HepG2 (cell line): ENCODE results near the gene KRTAP10-5. TPM values are rescaled to one million over a fixed set of nuclear protein-coding genes. Genes with fewer than 3 reads are reported as not detected.
A peak's percentile ranks its signal among the peaks of the same experiment; 100 is the strongest.

Source experiments
- CCDC6 ChIP-seq: sonication (generic); formaldehyde crosslinking; IDR thresholded peaks from 2 replicates; pipeline ENCODE4 v1.8.1; 2022; ENCODE audit warnings: mild to moderate bottlenecking, missing genetic modification reagents, moderate library complexity
- CEBPZ ChIP-seq: IDR thresholded peaks from 2 replicates; pipeline ENCODE4 v1.6.1; 2012; ENCODE audit warnings: low read length, improper control_type of control experiment
- FOXO1 ChIP-seq: sonication (generic); formaldehyde crosslinking; IDR thresholded peaks from 2 replicates; pipeline ENCODE4 v1.4.0; 2020; ENCODE audit warnings: missing genetic modification reagents
- HOXA3 ChIP-seq: sonication (generic); formaldehyde crosslinking; IDR thresholded peaks from 2 replicates; pipeline ENCODE4 v1.5.0; 2020; ENCODE audit warnings: missing genetic modification reagents
- KDM2A ChIP-seq: sonication (generic); formaldehyde crosslinking; IDR thresholded peaks from 2 replicates; pipeline ENCODE4 v1.4.0; 2020; ENCODE audit warnings: low read depth, missing genetic modification reagents, borderline replicate concordance
- MAFK ChIP-seq, 2 experiments: IDR thresholded peaks in 1 of 2; conservative IDR thresholded peaks in 1 of 2; 2 replicates each; pipeline ENCODE4 v1.6.1; 2011; ENCODE audit warnings: improper control_type of control experiment in 2 of 2, low read length in 2 of 2
- MBNL3 ChIP-seq: fragments of 250-450 bp; sonication (Bioruptor Pico); conservative IDR thresholded peaks from 2 replicates; pipeline ENCODE4 v1.8.0; 2022; ENCODE audit warnings: mild to moderate bottlenecking, inconsistent platforms
- MTERF4 ChIP-seq: sonication (generic); formaldehyde crosslinking; IDR thresholded peaks from 2 replicates; pipeline ENCODE4 v1.8.0; 2023; ENCODE audit warnings: mild to moderate bottlenecking, missing genetic modification reagents
- PLRG1 ChIP-seq: fragments of 450-650 bp; conservative IDR thresholded peaks from 2 replicates; pipeline ENCODE4 v1.6.1; 2016
- POLR2AphosphoS2 ChIP-seq: IDR thresholded peaks from 2 replicates; pipeline ENCODE4 v1.6.1; 2011; ENCODE audit warnings: low read depth, low read length, improper control_type of control experiment
- RFXAP ChIP-seq: sonication (generic); formaldehyde crosslinking; IDR thresholded peaks from 2 replicates; pipeline ENCODE4 v1.4.0; 2020; ENCODE audit warnings: missing genetic modification reagents, borderline replicate concordance
- SKIL ChIP-seq: sonication (generic); formaldehyde crosslinking; IDR thresholded peaks from 2 replicates; pipeline ENCODE4 v1.8.0; 2022; ENCODE audit warnings: missing genetic modification reagents, mild to moderate bottlenecking, moderate library complexity, borderline replicate concordance
- SOX5 ChIP-seq: IDR thresholded peaks from 2 replicates; pipeline ENCODE4 v1.6.1; 2016; ENCODE audit warnings: borderline replicate concordance
- polyA plus RNA-seq, 8 experiments: library from polyadenylated mRNA; depleted of rRNA in 3 of 8; stranded (reverse) in 7 of 8; unstranded in 1 of 8; fragments of >200 nt; fragmentation: Illumina TruSeq in 4 of 8; extraction: Trizol in 4 of 8; gene quantifications; 2 replicates each; pipeline versions ENCODE4 v1.2.1 to v1.2.3, GENCODE V29; 2011 to 2016; ENCODE audit warnings: low read depth in 4 of 8, missing spikeins in 1 of 8, mixed read lengths in 1 of 8; ENCODE audit not compliant: insufficient read depth in 1 of 8
- total RNA-seq, 5 experiments: library from RNA; depleted of rRNA; stranded (reverse); fragments of >200 nt; fragmentation: Illumina TruSeq; extraction: Trizol; gene quantifications; 2 replicates each; pipeline ENCODE4 v1.2.3, GENCODE V29; 2016; ENCODE audit warnings: low read depth in 1 of 5
- TF ChIP-seq, protein P1 (sequence below): sonication (generic); formaldehyde crosslinking; IDR thresholded peaks from 2 replicates; pipeline ENCODE4 v1.9.0; 2021; ENCODE audit warnings: missing genetic modification reagents, borderline replicate concordance
- TF ChIP-seq, protein P2 (sequence below): sonication (generic); formaldehyde crosslinking; IDR thresholded peaks from 2 replicates; pipeline ENCODE4 v1.4.0; 2020; ENCODE audit warnings: missing genetic modification reagents
- TF ChIP-seq, protein P3 (sequence below): sonication (generic); formaldehyde crosslinking; IDR thresholded peaks from 2 replicates; pipeline ENCODE4 v1.5.1; 2020; ENCODE audit warnings: missing genetic modification reagents, mild to moderate bottlenecking, borderline replicate concordance

KRTAP10-5 gene
- total and polyA plus RNA-seq, 2 of the 13 experiments (the other 11 are each of a cell fraction or from before 2014, with no cell fraction given), result not detected

- no peak for TF ChIP-seq MTERF4 (CRISPR knock-in tag)
- no peak for TF ChIP-seq MBNL3
- no peak for TF ChIP-seq KDM2A (CRISPR knock-in tag)
- TF ChIP-seq, protein P1, sequence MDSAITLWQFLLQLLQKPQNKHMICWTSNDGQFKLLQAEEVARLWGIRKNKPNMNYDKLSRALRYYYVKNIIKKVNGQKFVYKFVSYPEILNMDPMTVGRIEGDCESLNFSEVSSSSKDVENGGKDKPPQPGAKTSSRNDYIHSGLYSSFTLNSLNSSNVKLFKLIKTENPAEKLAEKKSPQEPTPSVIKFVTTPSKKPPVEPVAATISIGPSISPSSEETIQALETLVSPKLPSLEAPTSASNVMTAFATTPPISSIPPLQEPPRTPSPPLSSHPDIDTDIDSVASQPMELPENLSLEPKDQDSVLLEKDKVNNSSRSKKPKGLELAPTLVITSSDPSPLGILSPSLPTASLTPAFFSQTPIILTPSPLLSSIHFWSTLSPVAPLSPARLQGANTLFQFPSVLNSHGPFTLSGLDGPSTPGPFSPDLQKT (CRISPR knock-in tag), result no peak
- no peak for TF ChIP-seq PLRG1
- TF ChIP-seq POLR2AphosphoS2, result no peak
- no peak for TF ChIP-seq CEBPZ
- TF ChIP-seq FOXO1, result no peak
- no peak for TF ChIP-seq CCDC6 (CRISPR knock-in tag)
- no peak for TF ChIP-seq RFXAP (CRISPR knock-in tag)
- TF ChIP-seq SKIL (CRISPR knock-in tag), result peak; percentile 45; the same call in 1 of the 2 replicates
- TF ChIP-seq HOXA3, result no peak; the same call in none of the 2 replicates
- TF ChIP-seq SOX5 (CRISPR knock-in tag), result peak; percentile 69; the same call in 1 of the 2 replicates
- TF ChIP-seq, protein P2, sequence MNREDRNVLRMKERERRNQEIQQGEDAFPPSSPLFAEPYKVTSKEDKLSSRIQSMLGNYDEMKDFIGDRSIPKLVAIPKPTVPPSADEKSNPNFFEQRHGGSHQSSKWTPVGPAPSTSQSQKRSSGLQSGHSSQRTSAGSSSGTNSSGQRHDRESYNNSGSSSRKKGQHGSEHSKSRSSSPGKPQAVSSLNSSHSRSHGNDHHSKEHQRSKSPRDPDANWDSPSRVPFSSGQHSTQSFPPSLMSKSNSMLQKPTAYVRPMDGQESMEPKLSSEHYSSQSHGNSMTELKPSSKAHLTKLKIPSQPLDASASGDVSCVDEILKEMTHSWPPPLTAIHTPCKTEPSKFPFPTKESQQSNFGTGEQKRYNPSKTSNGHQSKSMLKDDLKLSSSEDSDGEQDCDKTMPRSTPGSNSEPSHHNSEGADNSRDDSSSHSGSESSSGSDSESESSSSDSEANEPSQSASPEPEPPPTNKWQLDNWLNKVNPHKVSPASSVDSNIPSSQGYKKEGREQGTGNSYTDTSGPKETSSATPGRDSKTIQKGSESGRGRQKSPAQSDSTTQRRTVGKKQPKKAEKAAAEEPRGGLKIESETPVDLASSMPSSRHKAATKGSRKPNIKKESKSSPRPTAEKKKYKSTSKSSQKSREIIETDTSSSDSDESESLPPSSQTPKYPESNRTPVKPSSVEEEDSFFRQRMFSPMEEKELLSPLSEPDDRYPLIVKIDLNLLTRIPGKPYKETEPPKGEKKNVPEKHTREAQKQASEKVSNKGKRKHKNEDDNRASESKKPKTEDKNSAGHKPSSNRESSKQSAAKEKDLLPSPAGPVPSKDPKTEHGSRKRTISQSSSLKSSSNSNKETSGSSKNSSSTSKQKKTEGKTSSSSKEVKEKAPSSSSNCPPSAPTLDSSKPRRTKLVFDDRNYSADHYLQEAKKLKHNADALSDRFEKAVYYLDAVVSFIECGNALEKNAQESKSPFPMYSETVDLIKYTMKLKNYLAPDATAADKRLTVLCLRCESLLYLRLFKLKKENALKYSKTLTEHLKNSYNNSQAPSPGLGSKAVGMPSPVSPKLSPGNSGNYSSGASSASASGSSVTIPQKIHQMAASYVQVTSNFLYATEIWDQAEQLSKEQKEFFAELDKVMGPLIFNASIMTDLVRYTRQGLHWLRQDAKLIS (CRISPR knock-in tag), result no peak
- no peak for TF ChIP-seq MAFK (conservative IDR thresholded peaks at IDR 0.05 in 1 of 2, IDR thresholded peaks at IDR 0.05 in 1 of 2; ENCODE audit: low read length in 2 of 2)
- TF ChIP-seq, protein P3, sequence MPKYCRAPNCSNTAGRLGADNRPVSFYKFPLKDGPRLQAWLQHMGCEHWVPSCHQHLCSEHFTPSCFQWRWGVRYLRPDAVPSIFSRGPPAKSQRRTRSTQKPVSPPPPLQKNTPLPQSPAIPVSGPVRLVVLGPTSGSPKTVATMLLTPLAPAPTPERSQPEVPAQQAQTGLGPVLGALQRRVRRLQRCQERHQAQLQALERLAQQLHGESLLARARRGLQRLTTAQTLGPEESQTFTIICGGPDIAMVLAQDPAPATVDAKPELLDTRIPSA, result no peak
Observed at GRCh38 chr21:44574457-44575306, 5.7 kb downstream of the KRTAP10-5 start (continued).
